MCF 10A (cell line): ENCODE measurements around the gene OMD. TPM values are rescaled to one million over a fixed set of nuclear protein-coding genes. Genes with fewer than 3 reads are reported as not detected.

ENCODE experiments used
- Bru-seq: library from RNA; stranded (reverse); fragments of 400-500 nt; gene quantifications from one replicate; lab custom pipeline; 2021; lab: Mats Ljungman, UMichigan
- BruChase-seq, 2 experiments: library from RNA; stranded (reverse); fragments of 400-500 nt; gene quantifications; one replicate each; lab custom pipeline; 2021; lab: Mats Ljungman, UMichigan
- BruUV-seq: library from RNA; stranded (reverse); fragments of 400-500 nt; replicated peaks from 2 replicates; lab custom pipeline; 2021; lab: Mats Ljungman, UMichigan
- CTCF ChIA-PET: fragments of 300-600 bp; sonication (Branson Sonifier 250); formaldehyde crosslinking; extraction: SDS; loops from one replicate; lab custom pipeline; 2021; ENCODE audit warnings: antibody characterized with exemption, inconsistent platforms; lab: Yijun Ruan, JAX
- POLR2A ChIA-PET: fragments of 300-600, 350-650 bp; sonication (Branson Sonifier 250); formaldehyde crosslinking; extraction: SDS; loops from one replicate; lab custom pipeline; 2020; ENCODE audit warnings: antibody characterized with exemption, inconsistent platforms; lab: Yijun Ruan, JAX
- DNase-seq: peaks from one replicate; pipeline ENCODE4 v3.0.0-alpha.2; 2018; ENCODE audit not compliant: unreplicated experiment
- H3K27ac Mint-ChIP-seq: one replicate; pipeline ENCODE4 v1.8.0; 2022; ENCODE audit warnings: mild to moderate bottlenecking, low read depth, mixed read lengths; ENCODE audit not compliant: unreplicated experiment
- H3K27me3 Mint-ChIP-seq: one replicate; pipeline ENCODE4 v1.8.0; 2022; ENCODE audit warnings: mixed read lengths; ENCODE audit not compliant: insufficient read depth, unreplicated experiment
- H3K36me3 Mint-ChIP-seq: one replicate; pipeline ENCODE4 v1.8.0; 2022; ENCODE audit warnings: mild to moderate bottlenecking, moderate library complexity, mixed read lengths; ENCODE audit not compliant: insufficient read depth, unreplicated experiment
- H3K4me1 Mint-ChIP-seq: one replicate; pipeline ENCODE4 v1.8.0; 2022; ENCODE audit warnings: mixed read lengths; ENCODE audit not compliant: insufficient read depth, unreplicated experiment
- H3K4me3 Mint-ChIP-seq: one replicate; pipeline ENCODE4 v1.8.0; 2022; ENCODE audit warnings: mild to moderate bottlenecking, moderate library complexity, mixed read lengths; ENCODE audit not compliant: unreplicated experiment
- H3K9me3 Mint-ChIP-seq: one replicate; pipeline ENCODE4 v1.8.0; 2022; ENCODE audit warnings: mixed read lengths; ENCODE audit not compliant: unreplicated experiment
- CTCF ChIP-seq: fragments of 200-600 bp; IDR thresholded peaks from one replicate; pipeline ENCODE4 v1.8.0; 2022; ENCODE audit warnings: antibody characterized with exemption, mild to moderate bottlenecking; ENCODE audit not compliant: unreplicated experiment
- intact Hi-C: fragments of 100-400 bp; cut with micrococcal nuclease; formaldehyde crosslinking; loops from 2 replicates; pipeline ENCODE4 v1.14.1; 2022
- long read RNA-seq: library from polyadenylated mRNA; stranded (forward); transcript quantifications from one replicate; pipeline ENCODE4 v2.0.0, GENCODE V29; 2022
- total RNA-seq: library from RNA; stranded (reverse); gene quantifications from 2 replicates; pipeline ENCODE4 v1.2.3, GENCODE V29; 2022

The OMD gene
- total RNA-seq: 0.61 and 1.4 TPM in 2 replicates
- percentile 29 among the genes with signal in this experiment for Bru-seq, nascent RNA
- BruChase-seq, experiment 1, labeled RNA remaining after a 6-hour chase: percentile 46 among the genes with signal in this experiment
- BruChase-seq, experiment 2, labeled RNA remaining after a 2-hour chase: percentile 33 among the genes with signal in this experiment
- long read RNA-seq, partial matches to known transcripts: 0 of 3 reads
- long read RNA-seq, other reads (novel, unspliced or antisense): 0 of 3 reads

DNA sequence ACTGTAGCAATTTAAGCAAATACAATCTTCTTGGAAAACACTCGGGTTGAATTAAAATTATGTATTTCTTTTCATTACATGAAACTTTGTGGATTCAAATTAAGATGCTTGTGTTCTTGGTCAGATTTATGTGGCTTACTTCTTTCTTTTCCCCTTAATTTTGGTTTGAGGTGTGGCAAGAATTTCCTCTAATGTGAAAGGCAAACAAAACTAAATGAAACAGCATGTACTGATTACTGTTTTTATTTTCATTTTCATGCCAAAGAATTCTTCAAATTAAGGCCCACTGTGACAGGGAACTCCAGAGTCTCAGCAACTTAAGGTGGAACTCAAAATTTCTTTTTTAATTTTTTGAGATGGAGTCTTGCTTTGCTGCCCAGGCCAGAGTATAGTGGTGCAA, at the start of gene OMD:
Gene OMD, minus strand, starts transcription at position 132 of the 400 bp plus-strand sequence. CDS start 6,913 bp downstream, outside the sequence.
- H3K4me3 Mint-ChIP-seq: peak within 1 kb of the TSS; percentile 51
- H3K27me3 Mint-ChIP-seq: no peaks in the 10 kb centered on the region
- no TSS peak for BruUV-seq

GRCh38 chr9:92468206-92468605, 43.9 kb upstream of the OMD start:
- no peak for DNase-seq
- intact Hi-C loops: no loop called here
- no TSS peak for BruUV-seq
- H3K4me1 Mint-ChIP-seq: peaks cover 18% of the 10 kb centered on the region
- H3K4me3 Mint-ChIP-seq: no peak overlapping the region
- no peaks in the 10 kb centered on the region for H3K9me3 Mint-ChIP-seq
- no peaks in the 10 kb centered on the region for H3K27me3 Mint-ChIP-seq
- no peak overlapping the region for H3K27ac Mint-ChIP-seq
- POLR2A ChIA-PET: interaction anchor here (1.4 to 2.3 kb wide), 4 partner anchors 13 to 83 kb away, joined by 3 to 11 read pairs (median 8); no protein-coding TSS in a partner anchor
- TF ChIP-seq CTCF: no peak
- CTCF ChIA-PET: interaction anchor here (0.6 to 1.1 kb wide), 2 partner anchors 33 to 40 kb away, joined by 3 read pairs; no protein-coding TSS in a partner anchor
- no peaks in the 10 kb centered on the region for H3K36me3 Mint-ChIP-seq

More for the DNA sequence above, at the start of gene OMD:
- Mint-ChIP-seq H3K27ac (peak within 1 kb of the TSS; percentile 60), H3K36me3 (no peaks in the 10 kb centered on the region), H3K4me1 (peaks cover 23% of the 10 kb centered on the region), H3K9me3 (no peaks in the 10 kb centered on the region)
- intact Hi-C loops: no loop called here
- TF ChIP-seq CTCF: no peak
- no peak for DNase-seq
- CTCF ChIA-PET: interaction anchor here (0.5 kb wide), 1 partner anchor 93 kb away, joined by 3 read pairs; no protein-coding TSS in a partner anchor
- POLR2A ChIA-PET: interaction anchor here (1.2 to 1.5 kb wide), 3 partner anchors 10 to 82 kb away, joined by 3 to 4 read pairs (median 4); no protein-coding TSS in a partner anchor

- DNase-seq: no peak
- no TSS peak for BruUV-seq
- H3K9me3 Mint-ChIP-seq: no peaks in the 10 kb centered on the region
- peaks cover 18% of the 10 kb centered on the region for H3K4me1 Mint-ChIP-seq
- intact Hi-C loops: no loop called here
- no peak for TF ChIP-seq CTCF
- H3K27me3 Mint-ChIP-seq: no peaks in the 10 kb centered on the region
- ChIA-PET POLR2A (interaction anchor here (1.3 to 2.3 kb wide), 3 partner anchors 34 to 82 kb away, joined by 5 to 10 read pairs (median 5); no protein-coding TSS in a partner anchor), CTCF (interaction anchor here (1.0 to 1.1 kb wide), 2 partner anchors 12 to 33 kb away, joined by 3 read pairs; no protein-coding TSS in a partner anchor)
- H3K27ac Mint-ChIP-seq: no peak overlapping the region
- H3K4me3 Mint-ChIP-seq: no peak overlapping the region
- H3K36me3 Mint-ChIP-seq: no peaks in the 10 kb centered on the region
Measured at GRCh38 chr9:92467511-92467910, 43.2 kb upstream of the OMD start.

GRCh38 chr9:92467041-92467440, 42.8 kb upstream of the OMD start:
- intact Hi-C loops: no loop called here
- H3K9me3 Mint-ChIP-seq: no peaks in the 10 kb centered on the region
- POLR2A ChIA-PET: interaction anchor here (1.0 to 2.3 kb wide), 4 partner anchors 14 to 82 kb away, joined by 4 to 10 read pairs (median 5); partner anchors contain the start of gene ASPN
- H3K4me1 Mint-ChIP-seq: peaks cover 18% of the 10 kb centered on the region
- no peak overlapping the region for H3K27ac Mint-ChIP-seq
- H3K36me3 Mint-ChIP-seq: no peaks in the 10 kb centered on the region
- no peak for DNase-seq
- BruUV-seq: no TSS peak
- no peaks in the 10 kb centered on the region for H3K27me3 Mint-ChIP-seq
- no peak for TF ChIP-seq CTCF
- CTCF ChIA-PET: interaction anchor here (1.0 to 1.2 kb wide), 2 partner anchors 12 to 35 kb away, joined by 3 read pairs; no protein-coding TSS in a partner anchor
- no peak overlapping the region for H3K4me3 Mint-ChIP-seq
